GM19467 (cell line): ENCODE results near the gene PEPD.

Experiments used
- ATAC-seq: cut with Tn5 transposase; IDR thresholded peaks from one replicate; pipeline ENCODE4 v1.9.1; 2021; ENCODE audit warnings: mild to moderate bottlenecking, moderate library complexity; ENCODE audit not compliant: unreplicated experiment

PEPD gene

DNA sequence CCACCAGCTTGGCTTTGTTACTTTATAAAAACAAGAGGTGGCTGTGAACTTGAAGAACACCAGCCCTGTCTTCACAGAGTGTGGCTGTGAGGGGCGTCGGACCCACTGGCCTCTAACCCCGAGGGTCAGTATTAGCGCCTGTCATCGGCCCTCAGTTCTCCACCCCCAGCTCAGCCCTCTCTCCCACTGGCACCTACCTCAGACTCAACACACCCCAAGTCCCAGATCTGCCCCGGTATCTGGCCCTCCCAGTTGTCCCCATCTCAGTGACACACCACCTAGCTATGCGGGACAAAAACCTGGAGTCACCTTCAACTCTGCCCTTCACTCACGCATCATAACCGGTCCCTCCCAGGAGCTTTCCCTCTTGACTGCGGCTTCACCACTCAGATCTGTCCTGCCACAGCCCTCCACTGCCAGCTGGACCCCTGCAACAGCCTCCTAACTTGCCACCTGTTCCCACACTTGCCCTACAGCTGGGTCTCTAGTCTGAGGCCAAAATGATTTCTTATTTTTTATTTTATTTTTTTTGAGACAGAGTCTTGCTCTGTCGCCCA is 45.4 kb downstream of the PEPD start:
- ATAC-seq = no peak

DNA sequence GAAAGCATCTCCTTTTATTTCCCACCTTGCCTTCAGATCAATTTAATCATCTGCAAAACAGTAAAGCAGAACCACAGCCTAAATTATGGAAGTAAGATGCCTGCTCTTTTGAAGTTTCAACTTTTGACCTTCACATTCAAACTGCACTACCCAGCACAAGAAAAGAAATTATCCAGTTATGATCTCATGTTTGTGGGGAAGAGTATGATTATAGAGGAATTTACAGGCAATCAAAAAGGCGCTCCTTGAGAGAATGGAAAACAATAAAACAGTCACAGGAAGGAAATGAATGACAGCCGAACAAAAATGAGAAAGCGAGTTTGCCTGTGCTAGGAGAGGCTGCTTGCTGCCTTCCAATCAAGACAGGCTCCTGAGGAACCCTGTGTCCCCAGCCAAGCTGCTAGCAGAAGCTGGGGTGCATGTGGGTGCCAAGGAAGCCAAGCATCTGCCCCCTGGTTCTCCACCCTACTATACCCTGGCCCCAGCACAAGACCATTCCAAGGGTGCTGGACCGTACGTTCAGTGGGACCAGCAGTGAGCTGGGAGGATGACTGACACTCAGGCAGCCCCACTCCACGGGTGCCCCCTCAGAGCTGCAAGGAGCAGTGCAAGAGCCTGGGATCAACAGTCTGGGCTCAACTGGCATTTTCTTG is 47.8 kb downstream of the PEPD start:
- ATAC-seq = no peak

DNA sequence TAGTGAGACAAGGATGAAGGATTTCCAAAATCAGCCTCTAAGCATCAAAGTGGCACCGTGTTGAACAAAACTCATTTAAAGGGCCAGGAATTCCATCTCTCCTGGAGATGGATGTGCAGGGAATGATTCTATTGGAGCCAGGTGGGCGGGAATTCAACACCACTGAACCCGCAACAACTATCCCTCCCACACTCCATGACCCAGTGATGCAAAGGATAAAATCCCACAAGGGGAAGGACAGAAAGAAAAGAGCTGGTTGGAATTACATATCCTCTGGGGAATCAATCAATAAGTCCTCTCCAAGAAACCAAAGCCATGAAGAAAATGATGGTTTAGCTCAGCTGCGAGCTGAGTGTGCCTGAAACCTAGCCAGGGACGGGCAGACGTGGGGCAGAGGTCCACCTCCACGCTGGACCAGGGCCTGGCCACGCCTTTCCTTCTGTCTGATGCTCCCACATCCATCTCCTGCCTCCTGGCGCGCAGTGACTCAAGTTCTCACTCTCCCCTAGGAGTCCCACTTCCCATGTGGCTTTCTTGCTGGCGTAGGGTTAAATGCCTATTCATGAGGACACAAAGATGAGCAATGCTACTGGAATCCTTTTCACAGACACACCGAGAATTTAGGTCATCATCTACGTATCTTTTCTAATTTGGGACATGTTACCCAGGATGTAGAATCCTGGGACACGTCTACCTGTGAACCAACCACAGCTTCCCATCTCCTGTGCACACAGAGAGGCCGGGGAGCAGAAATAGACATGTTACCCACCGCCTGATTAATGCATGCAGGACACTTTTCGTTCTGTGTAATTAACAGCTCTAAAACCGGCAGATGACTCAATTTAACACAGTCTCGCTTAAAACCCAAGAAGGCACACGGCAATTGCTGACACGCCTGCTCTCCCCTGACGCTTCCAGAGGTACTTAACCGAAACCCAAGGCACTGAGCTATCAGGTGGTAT is 48.6 kb downstream of the PEPD start:
- no peak for ATAC-seq

DNA sequence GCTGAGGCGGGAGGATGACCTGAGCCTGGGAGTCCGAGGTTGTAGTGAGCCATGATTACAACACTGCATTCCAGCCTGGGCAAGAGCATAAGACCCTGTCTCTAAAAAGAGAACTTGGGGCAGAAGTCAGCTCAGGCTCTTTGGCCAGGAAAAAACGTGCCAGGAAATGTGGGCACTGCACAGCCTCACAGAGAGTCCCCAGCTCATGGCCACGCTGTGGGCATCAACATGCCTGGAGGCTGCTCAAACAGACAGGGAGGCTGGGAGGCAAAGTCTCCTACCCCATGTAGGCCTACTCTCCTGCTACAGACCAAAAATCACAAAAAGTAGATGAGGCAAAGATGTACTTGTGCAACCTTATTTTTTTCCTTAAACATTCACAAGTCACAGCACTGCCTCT is 49.4 kb downstream of the PEPD start:
- no peak for ATAC-seq

DNA sequence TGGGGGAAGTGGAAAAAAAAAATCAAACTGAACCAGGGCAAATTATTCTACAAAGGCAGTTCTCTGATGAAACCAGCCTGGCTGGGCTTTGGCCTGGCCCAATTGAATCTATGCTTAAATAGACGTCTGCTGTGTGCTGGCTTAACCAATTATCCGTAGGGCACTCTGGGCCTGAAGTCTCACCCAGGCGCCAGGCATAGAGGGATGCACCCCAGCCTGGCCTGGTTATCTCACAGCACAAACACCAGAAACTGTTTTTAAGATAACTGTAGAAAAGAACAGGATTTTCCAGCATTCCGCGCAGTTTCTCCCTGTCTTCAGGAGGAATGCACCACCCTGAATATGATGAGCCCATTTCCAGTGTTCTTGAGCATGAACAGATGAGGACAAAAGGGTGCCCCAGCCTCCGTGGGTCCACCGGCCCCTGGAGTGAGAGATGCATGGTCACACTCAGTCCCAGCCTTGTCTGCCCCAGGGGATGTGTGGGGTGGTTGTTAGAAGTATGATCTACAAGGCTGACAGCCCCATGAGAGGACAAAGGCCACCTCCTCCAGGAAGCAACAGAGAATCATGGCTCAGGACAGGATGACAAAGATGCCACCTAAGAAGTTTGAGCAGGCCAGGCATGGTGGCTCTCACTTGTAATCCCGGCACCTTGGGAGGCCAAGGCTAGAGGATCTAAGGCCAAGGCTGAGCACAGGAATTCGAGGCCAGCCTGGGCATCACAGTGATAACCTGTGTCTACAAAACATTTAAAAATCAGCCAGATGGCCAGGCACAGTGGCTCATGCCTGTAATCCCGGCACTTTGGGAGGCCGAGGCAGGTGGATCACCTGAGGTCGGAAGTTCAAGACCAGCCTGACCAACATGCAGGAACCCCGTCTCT is 50.2 kb downstream of the PEPD start:
- no peak for ATAC-seq

DNA sequence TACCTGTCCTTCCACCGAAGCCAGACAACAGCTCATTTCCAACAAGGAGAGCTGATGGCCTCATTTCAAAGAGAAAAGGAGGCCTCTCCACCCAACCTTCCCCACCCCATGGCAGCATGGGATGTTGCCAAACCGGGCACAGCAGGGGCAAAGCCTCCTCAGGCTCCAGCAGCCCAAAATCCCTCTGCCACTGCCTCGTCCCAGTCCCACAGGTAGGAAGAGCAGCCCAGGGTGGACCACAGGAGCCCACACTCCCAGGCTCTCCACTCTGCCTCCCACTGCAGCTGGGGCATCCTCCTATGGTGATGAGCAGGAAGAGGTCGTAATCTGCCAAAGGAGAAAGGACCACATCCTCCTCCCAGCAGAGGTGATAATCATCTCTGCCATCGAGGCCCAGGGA is 50.9 kb downstream of the PEPD start:
- no peak for ATAC-seq

DNA sequence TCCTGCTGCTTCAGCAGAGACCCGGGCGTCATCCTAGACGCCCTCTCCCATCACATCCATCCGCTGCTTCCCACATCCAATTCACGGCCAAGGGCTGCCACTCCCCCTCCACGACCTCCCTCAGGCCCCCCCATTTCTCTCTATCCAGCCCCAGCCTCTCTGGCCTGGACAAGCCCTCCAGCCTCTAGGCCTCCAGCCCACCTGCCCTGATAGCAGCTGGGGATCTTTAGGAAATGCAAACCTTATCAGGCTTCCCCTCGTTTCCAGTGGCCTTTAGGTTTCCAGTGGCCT is 51.6 kb downstream of the PEPD start:
- ATAC-seq = no peak

DNA sequence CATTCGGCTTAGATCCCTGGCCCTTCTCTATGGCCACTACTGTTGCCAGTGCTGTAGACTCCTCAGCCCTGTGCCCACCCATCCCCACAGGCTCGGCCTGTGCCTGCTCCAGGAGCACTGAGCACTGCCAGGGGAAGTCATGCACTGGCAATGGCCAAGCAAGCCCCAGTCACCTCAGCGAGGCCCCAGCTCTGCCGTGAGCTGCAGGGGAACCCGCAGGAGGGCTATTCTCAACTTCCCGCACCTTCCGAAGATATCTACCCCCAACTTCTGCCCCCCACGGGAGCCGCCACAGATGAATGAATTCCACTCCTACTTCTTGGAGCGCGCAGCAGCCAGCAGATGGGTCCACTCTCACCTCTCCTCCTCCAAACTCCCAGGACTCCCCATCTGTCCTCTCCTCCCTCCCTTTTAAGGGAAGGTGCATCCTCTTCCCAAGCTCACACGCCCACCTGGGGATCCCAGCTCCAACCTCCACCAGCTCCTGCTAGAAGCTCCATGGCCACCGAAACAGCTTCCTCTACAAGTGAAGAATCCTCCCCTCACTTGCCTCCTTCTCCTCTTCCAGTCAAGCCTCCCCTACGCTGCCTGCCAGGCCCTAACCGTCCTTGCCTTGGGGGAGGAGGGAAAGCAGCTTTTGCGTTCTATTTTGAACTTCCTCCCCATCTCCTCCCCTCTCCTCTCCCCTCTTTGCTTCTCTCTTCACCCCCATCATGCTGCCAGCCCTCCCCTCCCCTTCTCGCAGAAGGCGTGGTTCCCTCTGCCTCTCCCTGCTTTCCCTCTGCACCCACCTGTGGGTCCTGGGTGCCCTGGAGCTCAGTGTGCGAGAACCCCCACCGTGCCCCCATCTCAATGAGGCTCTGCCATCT is 52.2 kb downstream of the PEPD start:
- ATAC-seq = no peak

DNA sequence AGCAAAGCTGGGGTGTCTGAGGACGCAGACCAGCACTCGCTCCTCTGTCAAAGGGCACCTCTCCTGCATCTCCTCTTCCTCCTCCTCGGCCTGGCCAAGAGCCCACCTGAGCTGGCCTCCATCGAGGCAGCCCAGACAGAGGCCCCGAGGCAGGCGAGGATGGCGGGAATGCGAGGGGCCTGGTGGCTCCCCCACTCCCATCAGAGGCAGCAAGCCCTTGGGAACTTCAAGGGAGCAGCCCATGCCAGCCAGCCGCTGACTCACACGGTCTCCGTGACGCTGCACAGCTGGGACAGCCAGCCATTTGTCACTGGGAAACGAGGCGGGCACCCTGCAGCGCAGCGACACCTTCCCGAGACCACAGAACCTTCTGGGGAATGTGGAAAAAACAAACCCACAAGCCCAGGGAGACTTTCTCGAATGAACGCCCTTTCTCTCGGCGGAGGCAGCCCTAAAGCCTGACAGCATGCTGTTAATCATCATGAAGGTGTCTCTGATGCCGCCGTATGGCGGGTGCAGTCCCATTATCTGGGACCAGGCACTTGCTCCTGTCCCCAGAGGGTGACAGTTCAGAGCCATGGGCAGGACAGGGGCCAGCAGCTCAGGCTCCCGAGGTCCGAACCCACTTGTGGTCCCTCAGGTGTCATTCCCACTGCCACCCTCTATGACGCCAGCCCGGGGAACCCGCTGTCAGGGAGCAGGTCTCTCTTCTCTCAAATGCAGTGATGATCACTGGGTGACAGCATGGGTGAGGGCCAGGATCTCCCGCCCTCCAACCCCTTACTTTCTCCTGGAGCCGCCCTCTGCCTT is 53.0 kb downstream of the PEPD start:
- no peak for ATAC-seq

DNA sequence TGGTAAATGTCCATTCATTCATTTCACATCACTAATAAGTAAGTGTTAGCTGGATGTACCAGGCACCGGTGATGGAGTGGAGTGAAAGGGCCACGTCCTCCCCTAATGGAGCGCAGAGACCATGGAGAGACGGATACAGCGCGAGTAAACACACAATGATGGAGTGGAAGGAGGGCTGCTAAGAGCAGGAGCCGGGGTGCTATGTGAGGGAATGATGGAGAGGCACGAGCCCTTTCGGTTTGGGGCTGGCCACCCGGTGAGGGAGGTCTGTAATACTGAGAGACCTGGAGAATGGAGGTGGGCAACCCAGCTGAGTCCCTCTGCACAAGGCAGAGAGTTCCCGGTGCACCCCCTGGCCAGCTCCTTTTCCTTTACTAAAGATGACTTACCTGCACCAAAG is 53.7 kb downstream of the PEPD start:
- ATAC-seq = no peak

DNA sequence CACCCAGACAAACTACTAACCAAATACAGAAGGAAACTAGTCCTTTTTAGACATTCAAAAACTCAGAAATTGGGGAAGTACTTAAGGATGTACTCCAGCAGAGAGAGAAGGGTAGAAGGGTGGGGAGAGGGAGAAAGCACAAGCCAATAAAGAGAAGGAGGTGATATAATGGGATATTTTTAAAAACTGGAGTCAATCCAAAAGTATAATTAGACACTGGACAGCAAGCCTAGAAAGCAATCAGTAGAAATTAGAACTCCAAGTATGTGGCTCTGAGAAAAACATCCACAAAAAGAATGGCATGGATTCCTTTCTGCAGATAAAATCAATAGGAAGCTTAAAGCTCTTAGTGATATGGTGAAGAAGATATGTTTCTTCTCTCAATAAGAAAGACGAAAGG is 55.8 kb downstream of the PEPD start:
- ATAC-seq = no peak

DNA sequence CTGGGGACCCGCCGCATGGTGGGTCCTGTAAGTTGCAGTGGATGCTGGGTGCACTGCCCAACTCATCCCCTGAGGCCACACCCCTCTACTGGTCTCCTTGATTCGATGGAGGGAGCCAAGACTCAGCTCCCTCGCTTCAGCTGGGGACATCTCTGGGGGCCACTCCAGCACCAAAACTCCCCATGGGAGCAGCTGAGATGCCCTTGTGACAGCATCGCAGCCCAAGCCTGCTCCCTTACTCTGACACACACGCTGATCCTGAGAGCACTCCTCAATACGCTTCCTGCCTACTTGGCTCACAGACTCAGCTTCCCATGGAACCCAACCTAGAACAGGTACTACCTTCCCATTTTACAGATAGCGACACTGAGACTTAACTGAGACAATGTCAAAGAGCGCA is 56.2 kb downstream of the PEPD start:
- no peak for ATAC-seq

DNA sequence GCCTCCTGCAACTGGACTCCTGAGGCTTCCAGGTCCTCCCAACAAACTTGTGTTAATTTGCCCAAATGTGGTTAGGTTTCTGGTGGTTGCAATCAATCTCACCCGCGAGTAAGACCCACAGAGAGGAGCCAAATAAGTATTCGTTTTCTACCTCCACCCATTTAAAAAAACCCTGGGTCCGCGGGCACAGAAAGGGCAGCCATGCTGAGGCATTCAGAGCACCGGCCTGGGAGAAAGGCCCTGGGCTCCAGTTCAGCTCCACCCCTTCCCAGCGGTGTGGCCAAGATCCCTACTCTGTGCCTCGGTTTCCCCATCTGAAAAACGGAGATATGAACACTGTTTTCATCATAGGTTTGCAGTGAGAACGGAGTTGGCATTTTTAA is 56.9 kb downstream of the PEPD start:
- ATAC-seq = no peak

DNA sequence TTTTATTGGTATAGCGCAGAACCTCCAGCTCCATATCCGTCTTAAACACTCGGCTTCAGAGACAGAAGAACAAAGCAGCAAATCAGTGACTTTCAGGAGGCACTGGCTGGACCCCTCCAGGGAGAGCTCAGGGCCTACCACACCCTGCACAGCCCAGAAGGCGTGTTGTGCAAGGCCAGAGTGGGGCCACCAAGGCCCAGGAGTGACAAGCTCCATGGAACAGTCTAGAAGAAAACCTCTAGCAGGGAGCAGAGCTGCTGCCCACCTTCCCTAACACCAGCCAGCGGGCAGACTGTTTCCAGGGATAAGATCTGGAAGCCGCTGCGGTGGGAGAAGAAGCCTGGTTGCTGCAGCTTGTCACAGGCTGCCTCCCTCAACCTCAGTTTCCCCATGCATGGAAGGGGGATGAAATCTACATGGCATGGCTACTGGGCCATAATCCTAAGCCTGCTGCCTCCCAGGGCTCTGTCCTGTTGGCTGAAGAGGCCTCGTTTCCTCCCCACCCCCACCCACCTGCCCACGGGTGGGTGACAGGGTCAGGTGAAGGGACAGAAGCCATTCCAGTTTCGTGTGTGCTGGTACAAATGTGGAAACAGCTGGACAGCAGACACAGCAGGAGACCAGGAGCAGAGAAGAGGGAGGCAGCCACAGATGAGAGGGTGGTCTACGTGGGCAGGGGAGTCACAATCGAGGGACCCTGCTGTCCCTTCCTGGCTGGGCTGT is 57.4 kb downstream of the PEPD start:
- no peak for ATAC-seq

DNA sequence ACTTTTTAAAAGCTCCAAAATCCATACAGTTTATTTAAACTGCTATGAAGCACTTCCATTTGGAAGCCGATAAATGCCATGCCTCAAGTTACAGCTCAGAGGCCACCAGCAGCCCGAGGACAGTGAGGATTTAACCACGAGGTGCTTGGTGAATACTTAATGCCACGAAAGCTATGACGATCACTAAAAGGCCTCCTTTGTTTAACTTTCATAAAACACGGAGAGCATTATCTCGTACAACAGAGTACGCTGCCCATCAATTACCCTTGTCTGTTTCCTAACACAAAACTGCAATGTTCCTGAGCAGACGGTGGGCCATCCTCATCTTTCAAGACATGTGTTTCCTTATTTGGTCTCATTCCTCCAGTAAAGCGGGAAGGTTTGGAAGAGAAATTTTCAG is 58.4 kb downstream of the PEPD start:
- no peak for ATAC-seq

DNA sequence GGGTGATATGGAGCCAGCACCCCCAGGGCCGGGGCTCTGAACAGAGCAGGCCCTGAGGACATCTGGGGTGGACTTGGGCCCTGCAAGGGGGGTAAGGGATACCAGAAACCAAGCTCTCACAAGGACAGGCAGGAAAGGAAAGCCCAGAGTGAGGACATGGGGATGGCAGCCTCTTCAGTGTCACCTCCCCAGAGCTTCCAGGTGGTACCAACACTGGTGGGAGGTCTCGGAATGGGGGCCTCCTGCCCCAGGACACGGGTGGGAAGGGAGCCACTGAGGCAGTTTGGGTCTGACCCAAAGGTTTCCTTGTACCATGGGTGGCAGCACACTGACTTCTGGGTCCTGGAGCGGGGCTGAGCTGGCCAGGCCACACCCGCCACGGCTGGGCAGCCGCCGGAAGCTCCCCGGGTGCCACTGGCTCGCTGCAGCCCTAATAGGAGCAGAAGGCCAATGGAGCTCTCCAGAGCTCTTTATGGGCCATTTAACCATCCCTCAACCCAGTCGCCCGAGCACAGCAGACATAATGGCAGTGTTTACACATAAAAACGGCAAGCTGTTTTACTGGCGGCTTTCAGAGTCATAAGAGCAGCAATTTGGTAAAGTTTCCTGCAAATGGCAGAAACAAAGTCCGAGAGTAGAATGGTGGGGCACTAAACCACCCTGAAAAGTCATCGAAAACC is 59.3 kb downstream of the PEPD start:
- ATAC-seq = no peak

DNA sequence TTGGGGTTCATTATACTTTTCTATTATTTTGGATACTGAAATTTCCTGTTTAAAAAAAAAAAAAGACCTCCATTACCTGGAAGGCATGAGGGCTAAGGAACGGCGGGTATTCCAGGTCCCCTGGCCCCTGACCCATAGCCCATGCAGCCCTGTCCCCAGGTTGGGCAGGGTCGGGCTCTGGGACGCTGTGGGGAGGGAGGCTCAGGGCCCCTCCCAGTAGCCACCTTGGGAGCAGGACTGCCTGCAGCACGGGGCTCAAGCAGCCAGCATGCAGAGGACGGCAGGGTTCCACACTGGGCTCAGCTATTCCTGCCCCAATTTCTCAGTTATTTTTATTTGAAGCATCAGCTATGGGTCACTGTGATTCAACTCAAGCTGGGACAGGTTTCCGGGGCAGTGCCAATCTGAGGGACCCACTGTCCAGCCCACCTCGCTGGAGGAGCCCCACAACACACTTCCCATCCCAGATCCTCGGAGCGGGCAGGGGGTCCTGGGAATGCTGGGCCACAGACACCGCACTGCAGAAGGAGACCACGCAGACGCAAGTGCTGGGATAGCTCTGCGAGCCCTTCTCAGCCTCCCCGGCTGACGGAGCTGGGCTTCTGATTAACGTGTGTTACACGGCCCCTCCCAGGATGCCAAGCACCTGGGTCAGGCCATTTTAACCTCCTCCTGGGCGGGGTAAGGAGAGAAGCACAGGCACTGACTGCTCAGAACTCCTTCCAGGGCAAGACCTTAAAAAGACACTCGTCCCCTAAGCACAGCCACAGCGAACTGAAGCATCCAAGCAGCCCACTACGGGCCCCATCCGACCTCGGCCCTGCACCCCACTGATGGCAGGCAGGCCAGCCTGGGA is 60.1 kb downstream of the PEPD start:
- no peak for ATAC-seq
